ENCODE data around the gene DAPK1. TPM values are rescaled to one million over a fixed set of nuclear protein-coding genes. Genes with fewer than 3 reads are reported as not detected.

The DAPK1 gene
- total and polyA plus RNA-seq, 10 of the 15 experiments (the other 5 are each of a cell fraction or from before 2014, with no cell fraction given), result 8.2 to 94.7 (median 51.6) TPM

DNA sequence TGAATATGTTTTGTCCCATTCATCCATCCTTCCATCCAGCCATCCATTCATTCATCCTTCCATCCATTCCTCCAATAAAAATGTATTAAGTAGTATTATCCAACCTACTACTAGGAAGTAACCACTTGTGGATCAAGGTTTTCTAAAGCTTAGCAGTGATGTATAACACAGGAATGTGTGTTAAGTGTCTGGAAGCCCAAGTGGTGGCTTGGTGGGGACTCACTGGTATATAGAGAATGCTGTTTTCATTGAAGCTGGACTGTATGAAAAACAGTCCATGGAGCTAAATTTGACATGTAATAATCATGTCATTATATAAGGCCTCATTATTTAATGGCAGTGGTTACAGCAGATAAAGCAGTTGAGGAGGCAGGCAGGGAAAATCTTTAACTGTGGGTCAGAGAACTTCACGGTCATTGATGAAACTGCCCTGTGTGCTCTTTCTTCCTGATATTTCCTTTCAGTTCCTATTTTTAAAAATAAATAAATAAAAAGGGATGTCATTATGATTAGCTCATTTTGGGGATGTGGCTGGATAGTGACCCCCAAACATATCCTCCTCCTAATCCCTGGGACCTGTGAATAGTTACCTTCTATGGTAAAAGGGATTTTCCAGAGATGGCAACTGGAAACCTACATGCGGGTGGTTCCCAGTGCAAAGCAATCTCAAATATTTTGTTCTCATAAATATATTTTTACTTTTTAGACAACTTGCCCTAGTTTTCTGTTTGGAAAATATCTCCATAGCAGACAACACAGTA lies 82.3 kb downstream of the DAPK1 start:
- no peaks in the 10 kb centered on the region for H3K27me3 ChIP-seq (replicated peaks in 1 of 2; ENCODE audit: control insufficient read depth in 2 of 2, insufficient read depth in 2 of 2, low read length in 1 of 2)
- no peak for FAIRE-seq
- H3K36me3 ChIP-seq (ENCODE audit: control insufficient read depth in 2 of 2, insufficient read depth in 2 of 2, low read length in 1 of 2), result no peaks in the 10 kb centered on the region; a peak in 1 of 4 replicates
- peak overlapping the region; percentile 58 for H3K27ac ChIP-seq (ENCODE audit: control insufficient read depth, insufficient read depth)
- SMC1A ChIA-PET (ENCODE audit: uncharacterized antibody, unreplicated experiment), result interaction anchor here (0.7 to 5.8 kb wide), 19 partner anchors 10 to 118 kb away, joined by 3 to 66 read pairs (median 4); no protein-coding TSS in a partner anchor
- 18% methylated on average over 2 of the region's 2 CpGs for WGBS (ENCODE audit: insufficient coverage, insufficient replicate concordance, low lambda C conversion rate, missing lambda C conversion rate)
- CTCF ChIA-PET, result interaction anchor here (0.7 to 5.0 kb wide), 7 partner anchors 10 to 82 kb away, joined by 3 to 23 read pairs (median 4); partner anchors contain the start of gene DAPK1
- H3K4me2 ChIP-seq (ENCODE audit: control insufficient read depth, insufficient read depth), result peak overlapping the region; percentile 41
- RAD21 ChIA-PET (ENCODE audit: unreplicated experiment), result interaction anchor here (0.8 to 2.7 kb wide), 12 partner anchors 8 to 116 kb away, joined by 3 to 14 read pairs (median 5); partner anchors contain the start of gene DAPK1
- no peaks in the 10 kb centered on the region for H3K9me3 ChIP-seq (replicated peaks; ENCODE audit: control insufficient read depth, insufficient read depth, low read length)
- no TSS peak for BruUV-seq (replicated peaks)
- intact Hi-C loops (cut with micrococcal nuclease; ENCODE audit: unreplicated experiment), result no loop called here
- POLR2A ChIA-PET, result interaction anchor here (1.0 to 3.1 kb wide), 6 partner anchors 9 to 81 kb away, joined by 3 to 16 read pairs (median 7); partner anchors contain the start of gene DAPK1
- no peak overlapping the region for H2AFZ ChIP-seq (ENCODE audit: control insufficient read depth, low read depth, low read length)
- H3K79me2 ChIP-seq (ENCODE audit: control insufficient read depth, insufficient read depth, low read length), result peaks cover 6% of the 10 kb centered on the region
- H3K4me1 ChIP-seq (ENCODE audit: control insufficient read depth, insufficient read depth, low read length), result peaks cover 20% of the 10 kb centered on the region
- in situ Hi-C loops (cut with MboI), result no loop called here
- no peak for DNase-seq (ENCODE audit: low read depth, low spot score)
- H4K20me1 ChIP-seq (ENCODE audit: control insufficient read depth, insufficient read depth), result no peaks in the 10 kb centered on the region
- 0 out of 2 replicates have a peak overlapping the region, but pooled peaks have one; percentile 30 for H3K4me3 ChIP-seq
- peak; percentile 73 for ATAC-seq
- H3K9ac ChIP-seq (ENCODE audit: control insufficient read depth, insufficient read depth, low read length), result no peak overlapping the region
- TF ChIP-seq MTA3 (IDR thresholded peaks at IDR 0.05; ENCODE audit: borderline replicate concordance, low read length), result no peak
- TF ChIP-seq ELK1 (IDR thresholded peaks at IDR 0.05; ENCODE audit: low read depth, low read length), result no peak
- no peak for TF ChIP-seq NBN (IDR thresholded peaks at IDR 0.05)
- no peak for TF ChIP-seq ZNF217 (IDR thresholded peaks at IDR 0.05)
- TF ChIP-seq RELB (IDR thresholded peaks at IDR 0.05; ENCODE audit: low read depth), result no peak
- no peak for TF ChIP-seq ZNF24 (IDR thresholded peaks at IDR 0.05)
- no peak for TF ChIP-seq TBL1XR1 (IDR thresholded peaks at IDR 0.05; ENCODE audit: low read depth, low read length)
- TF ChIP-seq, protein P1, sequence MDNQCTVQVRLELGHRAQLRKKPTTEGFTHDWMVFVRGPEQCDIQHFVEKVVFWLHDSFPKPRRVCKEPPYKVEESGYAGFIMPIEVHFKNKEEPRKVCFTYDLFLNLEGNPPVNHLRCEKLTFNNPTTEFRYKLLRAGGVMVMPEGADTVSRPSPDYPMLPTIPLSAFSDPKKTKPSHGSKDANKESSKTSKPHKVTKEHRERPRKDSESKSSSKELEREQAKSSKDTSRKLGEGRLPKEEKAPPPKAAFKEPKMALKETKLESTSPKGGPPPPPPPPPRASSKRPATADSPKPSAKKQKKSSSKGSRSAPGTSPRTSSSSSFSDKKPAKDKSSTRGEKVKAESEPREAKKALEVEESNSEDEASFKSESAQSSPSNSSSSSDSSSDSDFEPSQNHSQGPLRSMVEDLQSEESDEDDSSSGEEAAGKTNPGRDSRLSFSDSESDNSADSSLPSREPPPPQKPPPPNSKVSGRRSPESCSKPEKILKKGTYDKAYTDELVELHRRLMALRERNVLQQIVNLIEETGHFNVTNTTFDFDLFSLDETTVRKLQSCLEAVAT (IDR thresholded peaks at IDR 0.05), result no peak
- no peak for TF ChIP-seq TCF7 (IDR thresholded peaks at IDR 0.05; ENCODE audit: borderline replicate concordance)
- TF ChIP-seq IKZF1 (conservative IDR thresholded peaks at IDR 0.05), result peak; percentile 58
- TF ChIP-seq HDAC6 (IDR thresholded peaks at IDR 0.05; ENCODE audit: unreplicated experiment), result no peak
- peak; percentile 43; the same call in 1 of the 2 replicates for TF ChIP-seq MTA2 (IDR thresholded peaks at IDR 0.05; ENCODE audit: low read depth)
- peak; percentile 68; the same call in 1 of the 2 replicates for TF ChIP-seq NFIC (IDR thresholded peaks at IDR 0.05; ENCODE audit: low read depth, low read length)
- peak; percentile 67; a peak in 2 of 4 replicates for TF ChIP-seq IKZF2 (IDR thresholded peaks at IDR 0.05)
- TF ChIP-seq RUNX3 (IDR thresholded peaks at IDR 0.05; ENCODE audit: low read length), result peak; percentile 30; the same call in 1 of the 2 replicates
- no peak for TF ChIP-seq ZBED1 (IDR thresholded peaks at IDR 0.05; ENCODE audit: borderline replicate concordance)
- TF ChIP-seq JUNB (IDR thresholded peaks at IDR 0.05), result peak; percentile 11; the same call in 1 of the 2 replicates
- TF ChIP-seq GABPA (IDR thresholded peaks at IDR 0.05; ENCODE audit: low read depth), result no peak
- no peak for TF ChIP-seq BRCA1 (IDR thresholded peaks at IDR 0.05; ENCODE audit: low read depth, low read length)
- TF ChIP-seq GATAD2B (conservative IDR thresholded peaks at IDR 0.05; ENCODE audit: low read depth), result no peak
- 0 out of 2 replicates have a peak, but pooled peaks have one; percentile 37 for TF ChIP-seq NR2F1 (conservative IDR thresholded peaks at IDR 0.05)
- TF ChIP-seq RB1 (IDR thresholded peaks at IDR 0.05; ENCODE audit: borderline replicate concordance), result no peak
- TF ChIP-seq PAX5 (IDR thresholded peaks at IDR 0.05; ENCODE audit: borderline replicate concordance, low read depth, low read length), result no peak
